Osteoblast (primary cell): ENCODE data around the gene OR10H4. TPM values are rescaled to one million over a fixed set of nuclear protein-coding genes. Genes with fewer than 3 reads are reported as not detected.
"Not testable (repeated sequence)": the region's sequence is repeated elsewhere in the genome, so short reads cannot be mapped to it uniquely, and the experiment has no call there.

Source experiments
- DNase-seq: peaks from one replicate; pipeline ENCODE4 v3.0.0; 2011; ENCODE audit warnings: low spot score, mixed read lengths; ENCODE audit not compliant: insufficient read length; ENCODE audit errors: missing footprints
- H2AFZ ChIP-seq: 2 replicates; pipeline ENCODE4 v1.6.0; 2011; ENCODE audit warnings: mild to moderate bottlenecking, low read length
- H3K27ac ChIP-seq: 2 replicates; pipeline ENCODE4 v1.5.1; 2011; ENCODE audit warnings: mild to moderate bottlenecking, low read depth, low read length, moderate library complexity
- H3K27me3 ChIP-seq: 2 replicates; pipeline ENCODE4 v1.6.0; 2012; ENCODE audit warnings: mild to moderate bottlenecking, control low read depth, inconsistent platforms, low read length, moderate library complexity; ENCODE audit not compliant: insufficient read depth
- H3K36me3 ChIP-seq: 2 replicates; pipeline ENCODE4 v1.5.1; 2011; ENCODE audit warnings: mild to moderate bottlenecking, low read length, control low read depth, moderate library complexity; ENCODE audit not compliant: insufficient read depth
- H3K4me1 ChIP-seq: 2 replicates; pipeline ENCODE4 v1.5.1; 2011; ENCODE audit warnings: mild to moderate bottlenecking, low read length, control low read depth, moderate library complexity; ENCODE audit not compliant: insufficient read depth
- H3K4me2 ChIP-seq: 2 replicates; pipeline ENCODE4 v1.6.0; 2011; ENCODE audit warnings: mild to moderate bottlenecking, low read length; ENCODE audit not compliant: insufficient read depth
- H3K4me3 ChIP-seq: fragments of 200-600 bp; sonication (generic); 3 replicates; pipeline ENCODE4 v1.5.1; 2012; ENCODE audit warnings: mild to moderate bottlenecking, low read length, inconsistent platforms; ENCODE audit not compliant: insufficient read depth
- H3K79me2 ChIP-seq: 2 replicates; pipeline ENCODE4 v1.6.0; 2012; ENCODE audit warnings: mild to moderate bottlenecking, low read length, control low read depth, inconsistent platforms; ENCODE audit not compliant: insufficient read depth
- H3K9me3 ChIP-seq: 2 replicates; pipeline ENCODE4 v1.5.1; 2011; ENCODE audit warnings: low read depth, low read length, control low read depth
- H4K20me1 ChIP-seq: 2 replicates; pipeline ENCODE4 v1.6.0; 2012; ENCODE audit warnings: mild to moderate bottlenecking, low read length, control low read depth; ENCODE audit not compliant: insufficient read depth
- total RNA-seq: library from RNA; depleted of rRNA; stranded (reverse); fragments of >200 nt; gene quantifications from 2 replicates; pipeline ENCODE4 v1.2.3, GENCODE V29; 2012
- TF ChIP-seq, protein P1 (sequence below): IDR thresholded peaks from 2 replicates; pipeline ENCODE4 v1.5.1; 2011; ENCODE audit warnings: mild to moderate bottlenecking, low read depth, low read length, moderate library complexity; ENCODE audit errors: extremely low read depth

OR10H4 gene
- total RNA-seq, 1 donor, result not detected

- no peaks in the 10 kb centered on the region for H4K20me1 ChIP-seq
- TF ChIP-seq, protein P1, sequence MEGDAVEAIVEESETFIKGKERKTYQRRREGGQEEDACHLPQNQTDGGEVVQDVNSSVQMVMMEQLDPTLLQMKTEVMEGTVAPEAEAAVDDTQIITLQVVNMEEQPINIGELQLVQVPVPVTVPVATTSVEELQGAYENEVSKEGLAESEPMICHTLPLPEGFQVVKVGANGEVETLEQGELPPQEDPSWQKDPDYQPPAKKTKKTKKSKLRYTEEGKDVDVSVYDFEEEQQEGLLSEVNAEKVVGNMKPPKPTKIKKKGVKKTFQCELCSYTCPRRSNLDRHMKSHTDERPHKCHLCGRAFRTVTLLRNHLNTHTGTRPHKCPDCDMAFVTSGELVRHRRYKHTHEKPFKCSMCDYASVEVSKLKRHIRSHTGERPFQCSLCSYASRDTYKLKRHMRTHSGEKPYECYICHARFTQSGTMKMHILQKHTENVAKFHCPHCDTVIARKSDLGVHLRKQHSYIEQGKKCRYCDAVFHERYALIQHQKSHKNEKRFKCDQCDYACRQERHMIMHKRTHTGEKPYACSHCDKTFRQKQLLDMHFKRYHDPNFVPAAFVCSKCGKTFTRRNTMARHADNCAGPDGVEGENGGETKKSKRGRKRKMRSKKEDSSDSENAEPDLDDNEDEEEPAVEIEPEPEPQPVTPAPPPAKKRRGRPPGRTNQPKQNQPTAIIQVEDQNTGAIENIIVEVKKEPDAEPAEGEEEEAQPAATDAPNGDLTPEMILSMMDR, result no peak
- no peaks in the 10 kb centered on the region for H3K9me3 ChIP-seq
- H3K4me3 ChIP-seq, result no peak overlapping the region
- no peaks in the 10 kb centered on the region for H3K4me1 ChIP-seq
- no peak overlapping the region for H3K27ac ChIP-seq
- H3K27me3 ChIP-seq, result no peaks in the 10 kb centered on the region
- H2AFZ ChIP-seq, result no peak overlapping the region
- no peak for DNase-seq
- H3K79me2 ChIP-seq, result no peaks in the 10 kb centered on the region
- no peak overlapping the region for H3K4me2 ChIP-seq
- no peaks in the 10 kb centered on the region for H3K36me3 ChIP-seq
Measured at GRCh38 chr19:15964231-15964630, 15.4 kb downstream of the OR10H4 start.

DNA sequence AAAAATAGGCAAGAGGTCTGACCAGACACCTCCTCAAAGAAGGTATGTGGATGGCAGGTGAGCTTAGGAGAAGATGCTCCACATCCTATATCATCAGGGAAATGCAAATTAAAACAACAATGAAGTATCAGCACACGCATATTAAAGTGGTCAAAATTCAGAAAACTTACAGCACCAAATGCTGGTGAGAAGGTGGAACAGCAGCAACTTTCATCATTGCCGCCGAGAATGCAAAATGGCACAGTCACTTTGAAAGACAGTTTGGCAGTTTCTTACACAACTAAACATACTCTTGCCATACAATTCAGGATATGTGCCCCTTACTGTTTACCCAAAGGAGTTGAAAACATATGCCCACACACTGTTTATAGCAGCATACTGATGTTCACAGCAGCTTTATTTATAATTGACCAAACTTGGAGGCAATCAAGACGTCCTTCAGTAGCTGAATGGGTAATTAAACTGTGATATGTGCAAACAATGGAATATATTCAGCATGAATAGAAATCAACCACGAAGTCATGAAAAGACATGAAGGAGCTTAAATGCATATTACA, 22.5 kb downstream of the OR10H4 start:
- Histone ChIP-seq H3K4me2 (no peak overlapping the region), H2AFZ (no peak overlapping the region), H3K36me3 (no peaks in the 10 kb centered on the region), H3K4me3 (no peak overlapping the region), H4K20me1 (no peaks in the 10 kb centered on the region), H3K9me3 (no peaks in the 10 kb centered on the region), H3K27me3 (no peaks in the 10 kb centered on the region), H3K27ac (no peak overlapping the region), H3K79me2 (no peaks in the 10 kb centered on the region), H3K4me1 (no peaks in the 10 kb centered on the region)
- TF ChIP-seq, protein P1, result no peak
- no peak for DNase-seq

GRCh38 chr19:15972043-15972442, 23.2 kb downstream of the OR10H4 start:
- not testable (repeated sequence) for H4K20me1 ChIP-seq, H3K27me3 ChIP-seq, H3K4me2 ChIP-seq, H3K27ac ChIP-seq, H2AFZ ChIP-seq, H3K4me1 ChIP-seq, DNase-seq, H3K9me3 ChIP-seq, H3K36me3 ChIP-seq, H3K79me2 ChIP-seq, H3K4me3 ChIP-seq

- Histone ChIP-seq H3K36me3 (no peaks in the 10 kb centered on the region), H4K20me1 (no peaks in the 10 kb centered on the region)
Measured at GRCh38 chr19:15974856-15975255, 26.0 kb downstream of the OR10H4 start.

More at GRCh38 chr19:15974856-15975255, 26.0 kb downstream of the OR10H4 start:
- H3K4me1 ChIP-seq, result no peaks in the 10 kb centered on the region
- H3K79me2 ChIP-seq, result no peaks in the 10 kb centered on the region
- no peaks in the 10 kb centered on the region for H3K9me3 ChIP-seq
- TF ChIP-seq, protein P1, result no peak
- H3K4me2 ChIP-seq, result no peak overlapping the region
- H3K4me3 ChIP-seq, result no peak overlapping the region
- no peak for DNase-seq
- H3K27ac ChIP-seq, result no peak overlapping the region
- H3K27me3 ChIP-seq, result no peaks in the 10 kb centered on the region
- H2AFZ ChIP-seq, result no peak overlapping the region
